ENCODE measurements around the gene TMEM60.

TMEM60 gene

GRCh38 chr7:77745746-77746145 is 52.5 kb downstream of the TMEM60 start:
- no peak overlapping the region for H3K4me3 ChIP-seq (ENCODE audit: low read depth, low read length)
- DNase-seq (ENCODE audit: low read depth) = no peak
- TF ChIP-seq CTCF (IDR thresholded peaks at IDR 0.05; ENCODE audit: low read depth, low read length, missing control alignments) = no peak
- in situ Hi-C loops (cut with HindIII; ENCODE audit: low sequenced_read_pairs) = no loop called here
